ENCODE measurements around the gene MEX3A. TPM values are rescaled to one million over a fixed set of nuclear protein-coding genes. Genes with fewer than 3 reads are reported as not detected.

The MEX3A gene
- total and polyA plus RNA-seq, 2 experiments from 2014 or later, result 18.5 to 38.1 TPM

GRCh38 chr1:156103521-156103947 is 21.3 kb upstream of the MEX3A start (continued):
- TF ChIP-seq, protein P1, sequence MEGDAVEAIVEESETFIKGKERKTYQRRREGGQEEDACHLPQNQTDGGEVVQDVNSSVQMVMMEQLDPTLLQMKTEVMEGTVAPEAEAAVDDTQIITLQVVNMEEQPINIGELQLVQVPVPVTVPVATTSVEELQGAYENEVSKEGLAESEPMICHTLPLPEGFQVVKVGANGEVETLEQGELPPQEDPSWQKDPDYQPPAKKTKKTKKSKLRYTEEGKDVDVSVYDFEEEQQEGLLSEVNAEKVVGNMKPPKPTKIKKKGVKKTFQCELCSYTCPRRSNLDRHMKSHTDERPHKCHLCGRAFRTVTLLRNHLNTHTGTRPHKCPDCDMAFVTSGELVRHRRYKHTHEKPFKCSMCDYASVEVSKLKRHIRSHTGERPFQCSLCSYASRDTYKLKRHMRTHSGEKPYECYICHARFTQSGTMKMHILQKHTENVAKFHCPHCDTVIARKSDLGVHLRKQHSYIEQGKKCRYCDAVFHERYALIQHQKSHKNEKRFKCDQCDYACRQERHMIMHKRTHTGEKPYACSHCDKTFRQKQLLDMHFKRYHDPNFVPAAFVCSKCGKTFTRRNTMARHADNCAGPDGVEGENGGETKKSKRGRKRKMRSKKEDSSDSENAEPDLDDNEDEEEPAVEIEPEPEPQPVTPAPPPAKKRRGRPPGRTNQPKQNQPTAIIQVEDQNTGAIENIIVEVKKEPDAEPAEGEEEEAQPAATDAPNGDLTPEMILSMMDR (conservative IDR thresholded peaks at IDR 0.05; ENCODE audit: low read depth in 2 of 2), result no peak
- no peak for TF ChIP-seq NANOG (IDR thresholded peaks at IDR 0.05; ENCODE audit: borderline replicate concordance)
- TF ChIP-seq EZH2 (IDR thresholded peaks at IDR 0.05; ENCODE audit: low read depth, unreplicated experiment), result no peak

- Mint-ChIP-seq H3K9me3 (no peaks in the 10 kb centered on the region; the same call in 2 of the 3 replicates), H3K4me3 (no peak overlapping the region; the same call in 2 of the 3 replicates), H3K27me3 (ENCODE audit: insufficient read depth, low read depth, poor library complexity) (peaks cover 35% of the 10 kb centered on the region), H3K27ac (no peak overlapping the region; the same call in 1 of the 2 replicates), H3K36me3 (ENCODE audit: low read depth) (no peaks in the 10 kb centered on the region; the same call in 2 of the 3 replicates), H3K4me1 (peaks cover 57% of the 10 kb centered on the region)
- Histone ChIP-seq H3K27me3 (ENCODE audit: insufficient read depth) (no peaks in the 10 kb centered on the region), H3K4me3 (no peak overlapping the region), H2AFZ (no peak overlapping the region), H3K27ac (ENCODE audit: low read depth) (no peak overlapping the region), H3K79me2 (replicated peaks; ENCODE audit: insufficient read depth) (no peaks in the 10 kb centered on the region), H3K36me3 (ENCODE audit: insufficient read depth) (no peaks in the 10 kb centered on the region), H3K4me2 (no peak overlapping the region), H3K9me2 (ENCODE audit: insufficient read depth) (no peaks in the 10 kb centered on the region), H3K4me1 (ENCODE audit: insufficient read depth) (peaks cover 29% of the 10 kb centered on the region), H4K20me1 (replicated peaks; ENCODE audit: insufficient read depth) (peaks cover 5% of the 10 kb centered on the region; the same call in 1 of the 2 replicates), H3F3A (replicated peaks; ENCODE audit: low read depth) (peaks cover 26% of the 10 kb centered on the region)
- ATAC-seq (no peak), DNase-seq (ENCODE audit: low spot score) (no peak)
- TF ChIP-seq NANOG (IDR thresholded peaks at IDR 0.05; ENCODE audit: borderline replicate concordance) (no peak), REST (IDR thresholded peaks at IDR 0.05; ENCODE audit: unreplicated experiment) (no peak), STAT1 (IDR thresholded peaks at IDR 0.05; ENCODE audit: unreplicated experiment) (no peak), JUNB (IDR thresholded peaks at IDR 0.05; ENCODE audit: unreplicated experiment) (no peak), EZH2 (IDR thresholded peaks at IDR 0.05; ENCODE audit: low read depth, unreplicated experiment) (no peak), ZNF331 (CRISPR knock-in tag; IDR thresholded peaks at IDR 0.05; ENCODE audit: low read depth) (no peak), ETS1 (IDR thresholded peaks at IDR 0.05) (no peak)
- TF ChIP-seq, protein P1 (conservative IDR thresholded peaks at IDR 0.05; ENCODE audit: low read depth in 2 of 2), result no peak
These were observed 20.6 kb upstream of the MEX3A start for GRCh38 chr1:156102633-156103511.
